ENCODE measurements around the gene RNASE8.

GRCh38 chr14:21075719-21076437 lies 18.3 kb downstream of the RNASE8 start:
- TF ChIP-seq CTCF (IDR thresholded peaks at IDR 0.05): no peak
- TF ChIP-seq EZH2phosphoT487 (IDR thresholded peaks at IDR 0.05): no peak

All from neural progenitor cell (in vitro differentiated cells).